LoVo (cell line): ENCODE results near the gene PRR33.

Source experiments
- DNase-seq: peaks from one replicate; pipeline ENCODE4 v3.0.0-alpha.2; 2016; ENCODE audit warnings: low spot score

PRR33 gene

GRCh38 chr11:1862588-1863351, 28.9 kb downstream of the PRR33 start:
- DNase-seq, result no peak

- DNase-seq, result no peak
Measured at GRCh38 chr11:1861435-1862411, 30.0 kb downstream of the PRR33 start.

GRCh38 chr11:1860108-1860507, 31.6 kb downstream of the PRR33 start:
- no peak for DNase-seq

GRCh38 chr11:1859004-1859403, 32.7 kb downstream of the PRR33 start:
- DNase-seq, result no peak

- DNase-seq, result no peak
Measured at GRCh38 chr11:1858576-1858975, 33.1 kb downstream of the PRR33 start.

- DNase-seq, result no peak
Measured at GRCh38 chr11:1858154-1858553, 33.5 kb downstream of the PRR33 start.

GRCh38 chr11:1857064-1857463, 34.6 kb downstream of the PRR33 start:
- DNase-seq, result no peak

GRCh38 chr11:1856306-1857005, 35.2 kb downstream of the PRR33 start:
- DNase-seq, result no peak

- DNase-seq, result no peak
Measured at GRCh38 chr11:1855886-1856265, 35.8 kb downstream of the PRR33 start.

GRCh38 chr11:1854949-1855885, 36.5 kb downstream of the PRR33 start:
- DNase-seq, result no peak

- DNase-seq, result no peak
Measured at GRCh38 chr11:1854132-1854948, 37.4 kb downstream of the PRR33 start.

- DNase-seq, result no peak
Measured at GRCh38 chr11:1853376-1854131, 38.1 kb downstream of the PRR33 start.

GRCh38 chr11:1852877-1853276, 38.8 kb downstream of the PRR33 start, which contains the start of gene LSP1:
Gene LSP1, plus strand, starts transcription at chr11:1853084. Its CDS starts 61 bp downstream, at chr11:1853145.
- DNase-seq, result no peak

- no peak for DNase-seq
Measured at GRCh38 chr11:1852271-1852876, 39.3 kb downstream of the PRR33 start.

GRCh38 chr11:1851468-1852180, 40.1 kb downstream of the PRR33 start:
- no peak for DNase-seq

GRCh38 chr11:1848640-1849430, 42.9 kb downstream of the PRR33 start:
- DNase-seq, result no peak

GRCh38 chr11:1847926-1848639, 43.6 kb downstream of the PRR33 start:
- DNase-seq, result no peak
